ENCODE measurements around the gene VTN.

DNA sequence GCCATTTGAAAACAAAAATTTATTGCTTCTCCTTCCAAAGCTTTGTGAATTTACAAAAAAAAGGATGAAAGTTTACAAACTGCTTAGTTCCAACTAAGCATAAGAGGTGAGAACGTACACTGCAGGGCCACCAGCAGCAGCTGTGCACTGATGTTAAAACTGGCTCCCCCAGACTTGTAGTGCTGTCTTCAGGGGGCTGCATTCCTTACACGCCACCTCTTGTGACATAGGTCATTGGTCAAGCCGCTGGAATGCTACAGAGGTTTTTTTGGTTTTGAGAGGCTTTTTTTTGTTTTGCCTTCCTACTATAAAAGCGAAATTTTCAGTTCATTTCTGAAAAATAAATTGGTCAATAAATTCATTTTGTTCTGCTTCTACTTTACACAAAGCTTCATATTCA, 41.8 kb downstream of the VTN start:
- no peak for TF ChIP-seq POLR2A (IDR thresholded peaks at IDR 0.05)
- TF ChIP-seq, protein P1, sequence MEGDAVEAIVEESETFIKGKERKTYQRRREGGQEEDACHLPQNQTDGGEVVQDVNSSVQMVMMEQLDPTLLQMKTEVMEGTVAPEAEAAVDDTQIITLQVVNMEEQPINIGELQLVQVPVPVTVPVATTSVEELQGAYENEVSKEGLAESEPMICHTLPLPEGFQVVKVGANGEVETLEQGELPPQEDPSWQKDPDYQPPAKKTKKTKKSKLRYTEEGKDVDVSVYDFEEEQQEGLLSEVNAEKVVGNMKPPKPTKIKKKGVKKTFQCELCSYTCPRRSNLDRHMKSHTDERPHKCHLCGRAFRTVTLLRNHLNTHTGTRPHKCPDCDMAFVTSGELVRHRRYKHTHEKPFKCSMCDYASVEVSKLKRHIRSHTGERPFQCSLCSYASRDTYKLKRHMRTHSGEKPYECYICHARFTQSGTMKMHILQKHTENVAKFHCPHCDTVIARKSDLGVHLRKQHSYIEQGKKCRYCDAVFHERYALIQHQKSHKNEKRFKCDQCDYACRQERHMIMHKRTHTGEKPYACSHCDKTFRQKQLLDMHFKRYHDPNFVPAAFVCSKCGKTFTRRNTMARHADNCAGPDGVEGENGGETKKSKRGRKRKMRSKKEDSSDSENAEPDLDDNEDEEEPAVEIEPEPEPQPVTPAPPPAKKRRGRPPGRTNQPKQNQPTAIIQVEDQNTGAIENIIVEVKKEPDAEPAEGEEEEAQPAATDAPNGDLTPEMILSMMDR (IDR thresholded peaks at IDR 0.05): no peak
